D721Med (cell line): ENCODE results near the gene UVRAG.

Experiments used
- DNase-seq: peaks from one replicate; pipeline ENCODE4 v3.0.0; 2011; ENCODE audit warnings: low spot score; ENCODE audit not compliant: insufficient read length
- FAIRE-seq: peaks from 2 replicates; lab custom pipeline; 2011; peaks lifted over from hg19 to GRCh38; lab: Jason Lieb, UNC
- TF ChIP-seq, protein P1 (sequence below): IDR thresholded peaks from 2 replicates; pipeline ENCODE4 v1.5.1; 2012; ENCODE audit warnings: mild to moderate bottlenecking, control low read depth; ENCODE audit not compliant: insufficient read depth; ENCODE audit errors: missing control alignments

Gene UVRAG

GRCh38 chr11:76035020-76035419 is 220.0 kb downstream of the UVRAG start:
- DNase-seq: no peak
- no peak for FAIRE-seq
- TF ChIP-seq, protein P1, sequence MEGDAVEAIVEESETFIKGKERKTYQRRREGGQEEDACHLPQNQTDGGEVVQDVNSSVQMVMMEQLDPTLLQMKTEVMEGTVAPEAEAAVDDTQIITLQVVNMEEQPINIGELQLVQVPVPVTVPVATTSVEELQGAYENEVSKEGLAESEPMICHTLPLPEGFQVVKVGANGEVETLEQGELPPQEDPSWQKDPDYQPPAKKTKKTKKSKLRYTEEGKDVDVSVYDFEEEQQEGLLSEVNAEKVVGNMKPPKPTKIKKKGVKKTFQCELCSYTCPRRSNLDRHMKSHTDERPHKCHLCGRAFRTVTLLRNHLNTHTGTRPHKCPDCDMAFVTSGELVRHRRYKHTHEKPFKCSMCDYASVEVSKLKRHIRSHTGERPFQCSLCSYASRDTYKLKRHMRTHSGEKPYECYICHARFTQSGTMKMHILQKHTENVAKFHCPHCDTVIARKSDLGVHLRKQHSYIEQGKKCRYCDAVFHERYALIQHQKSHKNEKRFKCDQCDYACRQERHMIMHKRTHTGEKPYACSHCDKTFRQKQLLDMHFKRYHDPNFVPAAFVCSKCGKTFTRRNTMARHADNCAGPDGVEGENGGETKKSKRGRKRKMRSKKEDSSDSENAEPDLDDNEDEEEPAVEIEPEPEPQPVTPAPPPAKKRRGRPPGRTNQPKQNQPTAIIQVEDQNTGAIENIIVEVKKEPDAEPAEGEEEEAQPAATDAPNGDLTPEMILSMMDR: no peak

GRCh38 chr11:76038608-76039007 is 223.6 kb downstream of the UVRAG start:
- DNase-seq: no peak
- TF ChIP-seq, protein P1: no peak
- FAIRE-seq: no peak

GRCh38 chr11:76041208-76041607 is 226.2 kb downstream of the UVRAG start:
- DNase-seq (no peak), FAIRE-seq (no peak)
- TF ChIP-seq, protein P1: no peak

DNA sequence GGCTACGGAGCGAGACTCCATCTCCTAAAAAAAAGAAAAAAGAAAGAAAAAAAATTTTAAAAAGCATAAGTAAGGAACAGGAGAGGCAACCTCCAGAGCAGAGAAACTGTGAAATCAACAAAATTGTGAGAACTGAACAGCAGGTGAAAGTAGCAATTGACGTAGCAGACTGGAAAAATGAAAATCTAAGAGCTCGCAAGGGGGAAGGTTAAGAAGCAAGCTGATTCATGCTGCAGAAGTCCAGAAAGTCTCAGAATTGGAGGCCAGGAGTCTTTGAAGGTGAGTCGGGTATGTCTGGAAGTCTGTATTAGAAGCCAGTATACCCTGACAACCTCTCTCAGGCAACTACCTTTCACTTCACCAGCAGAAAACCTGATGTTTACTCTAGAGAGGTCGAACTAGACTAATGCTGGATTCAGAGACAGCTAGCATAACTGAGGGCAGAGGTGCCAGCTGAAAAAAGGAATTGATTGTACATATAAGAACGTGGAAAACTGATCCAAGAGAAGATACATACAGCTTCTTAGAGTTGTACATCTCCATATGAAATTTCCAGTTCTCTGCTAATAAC is 229.8 kb downstream of the UVRAG start:
- TF ChIP-seq, protein P1: no peak
- DNase-seq: no peak
- no peak for FAIRE-seq

- DNase-seq (no peak), FAIRE-seq (no peak)
- TF ChIP-seq, protein P1: no peak
Observed at GRCh38 chr11:76047231-76047630, 232.2 kb downstream of the UVRAG start.

DNA sequence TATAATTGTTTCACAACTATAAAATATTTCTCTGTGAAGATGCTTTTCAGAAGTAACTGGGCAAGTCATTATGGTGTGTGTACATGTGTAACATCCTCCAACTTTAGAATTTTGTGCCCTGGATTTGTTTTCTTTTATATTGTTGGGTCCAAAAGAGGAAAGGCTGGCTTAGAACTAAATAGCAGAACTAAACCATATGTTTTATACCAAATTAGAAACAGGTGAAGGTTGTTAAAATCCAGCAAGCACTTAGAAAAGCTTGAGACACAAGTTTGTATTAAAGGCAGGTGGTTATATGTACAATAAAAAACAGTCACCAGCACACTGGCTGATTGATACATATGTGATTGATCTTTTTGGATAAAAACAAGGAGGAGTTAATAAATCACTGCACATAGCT is 232.8 kb downstream of the UVRAG start:
- TF ChIP-seq, protein P1: no peak
- DNase-seq: no peak
- FAIRE-seq: no peak

DNA sequence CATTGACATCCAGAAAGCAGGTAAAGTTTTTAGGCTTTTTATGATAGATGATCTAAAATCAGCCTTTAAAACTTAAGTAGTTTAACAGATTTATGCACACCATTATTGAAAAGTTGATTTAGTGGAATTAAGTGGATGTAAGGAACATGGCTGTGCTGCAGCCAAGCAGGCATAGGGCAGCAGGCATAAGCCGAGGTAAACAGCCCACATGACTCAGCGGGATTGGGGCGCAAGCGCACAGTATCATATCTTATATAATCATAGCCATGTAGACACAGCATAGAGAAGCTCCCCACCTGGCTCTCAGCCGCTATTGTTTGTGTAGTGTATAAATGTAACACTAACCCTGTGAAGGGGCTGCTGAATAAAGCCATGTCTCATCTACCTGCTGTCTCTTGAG is 233.8 kb downstream of the UVRAG start:
- FAIRE-seq: no peak
- DNase-seq: no peak

More for the DNA sequence above, 233.8 kb downstream of the UVRAG start:
- TF ChIP-seq, protein P1: no peak
